Esophagus (tissue), 2 donors: ENCODE results near the gene ZNF57. TPM values are rescaled to one million over a fixed set of nuclear protein-coding genes. Genes with fewer than 3 reads are reported as not detected.
A peak's percentile ranks its signal among the peaks of the same experiment; 100 is the strongest.
"Not testable (repeated sequence)": the region's sequence is repeated elsewhere in the genome, so short reads cannot be mapped to it uniquely, and the experiment has no call there.

Experiments used
- H3K27ac ChIP-seq, 2 donors: one replicate each; pipeline ENCODE4 v1.5.1; 2013; ENCODE audit warnings: low read depth in 2 of 2, mild to moderate bottlenecking in 2 of 2, inconsistent platforms in 1 of 2, low read length in 1 of 2, moderate library complexity in 1 of 2
- H3K27me3 ChIP-seq, 2 donors: one replicate each; pipeline ENCODE4 v1.6.1; 2013; ENCODE audit warnings: low read length in 2 of 2, control low read depth in 1 of 2, mild to moderate bottlenecking in 1 of 2; ENCODE audit not compliant: insufficient read depth in 2 of 2, control insufficient read depth in 1 of 2
- H3K36me3 ChIP-seq, 2 donors: one replicate each; pipeline ENCODE4 v1.6.1; 2013; ENCODE audit warnings: low read length in 1 of 2; ENCODE audit not compliant: control insufficient read depth in 2 of 2, insufficient read depth in 2 of 2
- H3K4me1 ChIP-seq, 2 donors: one replicate each; pipeline ENCODE4 v1.6.1; 2013; ENCODE audit warnings: low read length in 1 of 2; ENCODE audit not compliant: control insufficient read depth in 2 of 2, insufficient read depth in 2 of 2
- H3K4me3 ChIP-seq, 2 donors: one replicate each; pipeline ENCODE4 v1.5.1; 2013; ENCODE audit warnings: low read length in 2 of 2, mild to moderate bottlenecking in 2 of 2, low read depth in 1 of 2, moderate library complexity in 1 of 2
- H3K9me3 ChIP-seq, 2 donors: one replicate each; pipeline ENCODE4 v1.6.1; 2013; ENCODE audit warnings: mild to moderate bottlenecking in 2 of 2, low read depth in 1 of 2, low read length in 1 of 2, moderate library complexity in 1 of 2; ENCODE audit not compliant: control insufficient read depth in 2 of 2, insufficient read depth in 1 of 2
- WGBS, 2 donors: extraction: QIAGEN DNeasy Blood & Tissue Kit; methylation state at CpG; one replicate each; pipeline ENCODE4 v1.1.7; 2013; 5-methylcytosine and 5-hydroxymethylcytosine counted together
- polyA plus RNA-seq, 2 donors: library from polyadenylated mRNA; stranded (reverse); fragments of 200-250 nt; gene quantifications; one replicate each; pipeline ENCODE4 v1.2.3, GENCODE V29; 2013
- donor health status: healthy with polysubstance abuse.
- donor health status: Bipolar disorder and iron deficiency.

The ZNF57 gene
- polyA plus RNA-seq, 2 donors: 6.8 to 8.1 TPM

- H3K27me3 ChIP-seq: no peaks in the 10 kb centered on the region
- H3K4me1 ChIP-seq: no peaks in the 10 kb centered on the region
- no peaks in the 10 kb centered on the region for H3K9me3 ChIP-seq
- peak within 1 kb of the TSS; percentile 53 to 66 for H3K4me3 ChIP-seq
- H3K36me3 ChIP-seq: no peaks in the 10 kb centered on the region
- peak within 1 kb of the TSS in 1 of 2 donors; percentile 13 for H3K27ac ChIP-seq
- WGBS, 2 donors: 49 to 63% methylated on average over 36 of the region's 36 CpGs
These were observed 33.4 kb upstream of the ZNF57 start, which contains the start of gene ZNF556 for GRCh38 chr19:2867025-2867991. TSS of gene ZNF556 (plus strand) at chr19:2867335. CDS start at chr19:2867422, 87 bp downstream.

- H3K4me3 ChIP-seq: no peak overlapping the region
- WGBS, 2 donors: 81 to 85% methylated on average over 10 of the region's 10 CpGs
- no peaks in the 10 kb centered on the region for H3K27me3 ChIP-seq
- H3K9me3 ChIP-seq: no peaks in the 10 kb centered on the region
- no peaks in the 10 kb centered on the region for H3K36me3 ChIP-seq
- no peaks in the 10 kb centered on the region for H3K4me1 ChIP-seq
- H3K27ac ChIP-seq: no peak overlapping the region
These were observed 31.1 kb upstream of the ZNF57 start for GRCh38 chr19:2869618-2870017.

GRCh38 chr19:2872175-2872574, 28.6 kb upstream of the ZNF57 start:
- H3K4me3 ChIP-seq, H3K27ac ChIP-seq, H3K27me3 ChIP-seq, H3K4me1 ChIP-seq, H3K36me3 ChIP-seq: not testable (repeated sequence)
- peaks cover 8 to 10% of the 10 kb centered on the region in 2 donors for H3K9me3 ChIP-seq
- 27 to 46% methylated on average over 6 to 10 of the region's 11 CpGs for WGBS, 2 donors

GRCh38 chr19:2877398-2878331, 23.1 kb upstream of the ZNF57 start:
- Histone ChIP-seq H3K27ac (no peak overlapping the region), H3K27me3 (no peaks in the 10 kb centered on the region), H3K9me3 (peaks cover 19% of the 10 kb centered on the region in 2 donors), H3K4me1 (no peaks in the 10 kb centered on the region), H3K4me3 (no peak overlapping the region), H3K36me3 (peaks cover 0 to 4% of the 10 kb centered on the region in 2 donors)
- 88 to 92% methylated on average over 32 of the region's 32 CpGs for WGBS, 2 donors

GRCh38 chr19:2883686-2884439, 16.9 kb upstream of the ZNF57 start:
- no peak overlapping the region for H3K4me3 ChIP-seq
- no peaks in the 10 kb centered on the region for H3K36me3 ChIP-seq
- WGBS, 2 donors: 85 to 87% methylated on average over 14 of the region's 14 CpGs
- H3K9me3 ChIP-seq: peaks cover 0 to 4% of the 10 kb centered on the region in 2 donors
- no peaks in the 10 kb centered on the region for H3K4me1 ChIP-seq
- no peaks in the 10 kb centered on the region for H3K27me3 ChIP-seq
- no peak overlapping the region for H3K27ac ChIP-seq

- Histone ChIP-seq H3K9me3 (no peaks in the 10 kb centered on the region), H3K4me1 (no peaks in the 10 kb centered on the region), H3K27me3 (no peaks in the 10 kb centered on the region), H3K4me3 (no peak overlapping the region), H3K27ac (no peak overlapping the region), H3K36me3 (no peaks in the 10 kb centered on the region)
- WGBS, 2 donors: 85% methylated on average over 17 of the region's 17 CpGs
These were observed 15.0 kb upstream of the ZNF57 start for GRCh38 chr19:2885736-2886135.

- WGBS, 2 donors: 21 to 23% methylated on average over 9 of the region's 9 CpGs
- no peaks in the 10 kb centered on the region for H3K27me3 ChIP-seq
- peak overlapping the region in 1 of 2 donors; percentile 73 for H3K27ac ChIP-seq
- no peak overlapping the region for H3K4me3 ChIP-seq
- H3K4me1 ChIP-seq: no peaks in the 10 kb centered on the region
- H3K9me3 ChIP-seq: no peaks in the 10 kb centered on the region
- no peaks in the 10 kb centered on the region for H3K36me3 ChIP-seq
These were observed 13.3 kb upstream of the ZNF57 start for GRCh38 chr19:2887391-2887914.

- Histone ChIP-seq H3K27ac (peak overlapping the region in 1 of 2 donors; percentile 75), H3K27me3 (no peaks in the 10 kb centered on the region), H3K4me3 (peak overlapping the region; percentile 22 to 31), H3K36me3 (no peaks in the 10 kb centered on the region), H3K9me3 (no peaks in the 10 kb centered on the region), H3K4me1 (no peaks in the 10 kb centered on the region)
- WGBS, 2 donors: 55 to 62% methylated on average over 37 of the region's 37 CpGs
These were observed 11.9 kb upstream of the ZNF57 start for GRCh38 chr19:2888731-2889224.
